IPS DF 6.9 (cell line): ENCODE measurements around the gene RNF152.
A peak's percentile ranks its signal among the peaks of the same experiment; 100 is the strongest.

Experiments
- DNase-seq: peaks from one replicate; pipeline ENCODE4 v3.0.0-alpha.2; 2013; ENCODE audit warnings: low read depth, low spot score
- H3K27ac ChIP-seq: one replicate; pipeline ENCODE4 v1.5.1; 2013; ENCODE audit warnings: low read length, control low read depth
- H3K27me3 ChIP-seq: 2 replicates; pipeline ENCODE4 v1.6.1; 2013; ENCODE audit warnings: mild to moderate bottlenecking, low read length; ENCODE audit not compliant: control insufficient read depth, insufficient read depth
- H3K36me3 ChIP-seq: 2 replicates; pipeline ENCODE4 v1.6.1; 2013; ENCODE audit warnings: low read length; ENCODE audit not compliant: control insufficient read depth, insufficient read depth
- H3K4me1 ChIP-seq: 2 replicates; pipeline ENCODE4 v1.6.1; 2013; ENCODE audit warnings: low read length; ENCODE audit not compliant: control insufficient read depth, insufficient read depth
- H3K4me3 ChIP-seq: 2 replicates; pipeline ENCODE4 v1.5.1; 2013; ENCODE audit warnings: mild to moderate bottlenecking, low read length
- H3K9me3 ChIP-seq: 2 replicates; pipeline ENCODE4 v1.6.1; 2013; ENCODE audit warnings: low read length, inconsistent platforms; ENCODE audit not compliant: control insufficient read depth, insufficient read depth
- WGBS: extraction: QIAGEN DNeasy Blood & Tissue Kit; methylation state at CpG from one replicate; pipeline ENCODE4 v1.1.7; 2013; ENCODE audit warnings: mixed read lengths, missing lambda C conversion rate; ENCODE audit not compliant: insufficient read length, insufficient coverage; 5-methylcytosine and 5-hydroxymethylcytosine counted together

Gene RNF152

GRCh38 chr18:61893971-61894750, 1.4 kb upstream of the RNF152 start:
- H3K27ac ChIP-seq: no peak overlapping the region
- peaks cover 6% of the 10 kb centered on the region; the same call in 1 of the 2 replicates for H3K27me3 ChIP-seq
- no CpG with 5 or more reads among the region's 95 CpGs for WGBS
- no peaks in the 10 kb centered on the region for H3K36me3 ChIP-seq
- no peak for DNase-seq
- H3K4me1 ChIP-seq: no peaks in the 10 kb centered on the region; the same call in 1 of the 2 replicates
- H3K9me3 ChIP-seq: no peaks in the 10 kb centered on the region
- peak overlapping the region; percentile 80; the same call in 1 of the 2 replicates for H3K4me3 ChIP-seq

GRCh38 chr18:61893309-61893970, 633 bp upstream of the RNF152 start:
- no peaks in the 10 kb centered on the region for H3K36me3 ChIP-seq
- H3K4me3 ChIP-seq: peak overlapping the region; percentile 80; the same call in 1 of the 2 replicates
- peaks cover 6% of the 10 kb centered on the region; the same call in 1 of the 2 replicates for H3K27me3 ChIP-seq
- H3K27ac ChIP-seq: no peak overlapping the region
- no peak for DNase-seq
- WGBS: no CpG with 5 or more reads among the region's 65 CpGs
- H3K4me1 ChIP-seq: no peaks in the 10 kb centered on the region; the same call in 1 of the 2 replicates
- no peaks in the 10 kb centered on the region for H3K9me3 ChIP-seq

DNA sequence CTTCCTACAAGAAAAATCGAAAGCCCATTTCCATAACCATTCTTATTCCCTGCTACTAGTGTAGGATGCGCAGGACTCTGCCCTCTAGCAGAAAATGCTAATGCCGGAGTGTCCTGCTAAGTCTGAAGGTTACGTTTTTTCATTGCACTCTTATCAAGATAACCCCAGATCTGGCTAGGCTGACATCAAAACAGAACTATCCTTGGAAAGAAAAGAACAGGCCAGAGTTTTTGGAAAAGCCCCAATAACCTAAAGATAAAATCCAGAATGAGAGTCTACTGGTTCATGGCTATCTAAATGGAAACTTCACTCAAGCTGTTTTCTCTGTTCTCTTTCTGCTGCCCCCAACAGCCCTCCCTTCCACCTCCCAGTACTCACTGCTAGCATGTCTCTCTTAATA, 913 bp downstream of the RNF152 start:
- no CpG with 5 or more reads among the region's 4 CpGs for WGBS
- Histone ChIP-seq H3K4me1 (no peaks in the 10 kb centered on the region; the same call in 1 of the 2 replicates), H3K36me3 (no peaks in the 10 kb centered on the region), H3K27me3 (peaks cover 6% of the 10 kb centered on the region; the same call in 1 of the 2 replicates), H3K27ac (no peak overlapping the region), H3K4me3 (no peak overlapping the region), H3K9me3 (no peaks in the 10 kb centered on the region)
- no peak for DNase-seq

- Histone ChIP-seq H3K36me3 (no peaks in the 10 kb centered on the region), H3K4me3 (no peak overlapping the region), H3K9me3 (no peaks in the 10 kb centered on the region), H3K27ac (no peak overlapping the region), H3K4me1 (no peaks in the 10 kb centered on the region; the same call in 1 of the 2 replicates), H3K27me3 (peaks cover 6% of the 10 kb centered on the region; the same call in 1 of the 2 replicates)
- no CpG with 5 or more reads among the region's 2 CpGs for WGBS
- DNase-seq: no peak
Measured at GRCh38 chr18:61891271-61891670, 1.5 kb downstream of the RNF152 start.

GRCh38 chr18:61890344-61890743, 2.5 kb downstream of the RNF152 start:
- Histone ChIP-seq H3K27me3 (peaks cover 6% of the 10 kb centered on the region; the same call in 1 of the 2 replicates), H3K9me3 (no peaks in the 10 kb centered on the region), H3K27ac (no peak overlapping the region), H3K36me3 (no peaks in the 10 kb centered on the region), H3K4me3 (no peak overlapping the region), H3K4me1 (no peaks in the 10 kb centered on the region; the same call in 1 of the 2 replicates)
- no peak for DNase-seq
- no CpG with 5 or more reads among the region's 3 CpGs for WGBS

- H3K27me3 ChIP-seq: peaks cover 3% of the 10 kb centered on the region; the same call in 1 of the 2 replicates
- H3K9me3 ChIP-seq: no peaks in the 10 kb centered on the region
- H3K27ac ChIP-seq: no peak overlapping the region
- no peak overlapping the region for H3K4me3 ChIP-seq
- no peaks in the 10 kb centered on the region for H3K36me3 ChIP-seq
- no peaks in the 10 kb centered on the region; the same call in 1 of the 2 replicates for H3K4me1 ChIP-seq
- no peak for DNase-seq
- no CpG with 5 or more reads among the region's 1 CpG for WGBS
Measured at GRCh38 chr18:61889541-61889940, 3.3 kb downstream of the RNF152 start.

DNA sequence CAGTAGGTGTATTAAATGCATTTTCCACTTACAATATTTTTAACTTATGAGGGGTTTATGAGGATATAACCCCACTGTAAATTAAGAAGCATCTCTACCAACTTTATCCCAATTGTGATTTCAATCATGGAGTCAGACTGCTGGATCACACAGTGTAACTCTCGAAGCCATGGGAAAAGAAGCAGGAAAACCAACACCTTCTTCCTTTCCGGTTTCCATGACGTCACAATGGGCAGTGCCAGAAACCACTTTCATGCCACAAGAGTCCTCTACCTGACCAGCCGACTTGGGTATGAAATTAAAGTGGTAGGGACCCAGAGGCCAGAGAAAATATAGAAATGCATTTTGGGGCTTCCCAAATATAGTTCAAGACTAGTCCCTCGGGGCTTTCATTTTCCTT, 4.2 kb downstream of the RNF152 start:
- H3K4me3 ChIP-seq: no peak overlapping the region
- no CpG with 5 or more reads among the region's 5 CpGs for WGBS
- H3K9me3 ChIP-seq: no peaks in the 10 kb centered on the region

GRCh38 chr18:61887838-61888237, 5.0 kb downstream of the RNF152 start:
- Histone ChIP-seq H3K27me3 (peaks cover 3% of the 10 kb centered on the region; the same call in 1 of the 2 replicates), H3K36me3 (no peaks in the 10 kb centered on the region), H3K4me3 (no peak overlapping the region), H3K9me3 (no peaks in the 10 kb centered on the region), H3K4me1 (no peaks in the 10 kb centered on the region; the same call in 1 of the 2 replicates), H3K27ac (no peak overlapping the region)
- DNase-seq: no peak
- WGBS: no CpG with 5 or more reads among the region's 6 CpGs

More for the DNA sequence above, 4.2 kb downstream of the RNF152 start:
- H3K36me3 ChIP-seq: no peaks in the 10 kb centered on the region
- H3K4me1 ChIP-seq: no peaks in the 10 kb centered on the region; the same call in 1 of the 2 replicates
- no peak for DNase-seq
- H3K27ac ChIP-seq: no peak overlapping the region
- peaks cover 3% of the 10 kb centered on the region; the same call in 1 of the 2 replicates for H3K27me3 ChIP-seq

DNA sequence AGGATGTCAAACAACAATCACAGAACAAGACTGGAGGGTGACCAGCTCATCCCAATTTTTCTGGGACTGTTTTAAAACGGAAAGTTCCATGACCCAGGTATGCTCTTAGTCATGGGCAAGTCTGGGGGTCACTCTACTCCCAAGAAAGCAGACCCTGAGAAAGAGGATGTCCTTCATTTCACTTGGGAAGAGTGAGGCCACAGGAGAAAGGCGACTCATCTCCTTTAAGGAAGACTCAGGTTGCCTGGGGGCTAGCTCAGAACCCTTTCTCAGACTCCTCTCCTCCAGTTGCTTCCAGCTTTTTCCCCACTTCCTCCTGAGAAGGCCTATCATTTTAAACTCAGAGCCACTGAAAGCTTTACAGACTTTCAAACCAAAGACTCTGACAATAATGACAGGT, 9.3 kb downstream of the RNF152 start:
- no peaks in the 10 kb centered on the region for H3K27me3 ChIP-seq
- H3K36me3 ChIP-seq: no peaks in the 10 kb centered on the region
- H3K4me3 ChIP-seq: no peak overlapping the region
- no CpG with 5 or more reads among the region's 2 CpGs for WGBS
- no peak for DNase-seq
- no peaks in the 10 kb centered on the region for H3K4me1 ChIP-seq
- no peak overlapping the region for H3K27ac ChIP-seq
- H3K9me3 ChIP-seq: no peaks in the 10 kb centered on the region

GRCh38 chr18:61882296-61883004, 10.4 kb downstream of the RNF152 start:
- H3K4me1 ChIP-seq: no peaks in the 10 kb centered on the region
- no peak overlapping the region for H3K4me3 ChIP-seq
- H3K9me3 ChIP-seq: no peaks in the 10 kb centered on the region
- no peaks in the 10 kb centered on the region for H3K27me3 ChIP-seq
- H3K36me3 ChIP-seq: no peaks in the 10 kb centered on the region
- DNase-seq: no peak
- no peak overlapping the region for H3K27ac ChIP-seq
- no CpG with 5 or more reads among the region's 4 CpGs for WGBS
